Activated T-helper 9 cell treated with anti-CD3 and anti-CD28 coated beads, Interleukin-2, amount 50 U/mL, for 16 hours (primary cell): ENCODE measurements around the gene ZFP91.
A peak's percentile ranks its signal among the peaks of the same experiment; 100 is the strongest.
"Not testable (repeated sequence)": the region's sequence is repeated elsewhere in the genome, so short reads cannot be mapped to it uniquely, and the experiment has no call there.

Source experiments
- DNase-seq: peaks from one replicate; pipeline ENCODE4 v3.0.0-alpha.2; 2020; ENCODE audit warnings: low read depth

ZFP91 gene, protein sequence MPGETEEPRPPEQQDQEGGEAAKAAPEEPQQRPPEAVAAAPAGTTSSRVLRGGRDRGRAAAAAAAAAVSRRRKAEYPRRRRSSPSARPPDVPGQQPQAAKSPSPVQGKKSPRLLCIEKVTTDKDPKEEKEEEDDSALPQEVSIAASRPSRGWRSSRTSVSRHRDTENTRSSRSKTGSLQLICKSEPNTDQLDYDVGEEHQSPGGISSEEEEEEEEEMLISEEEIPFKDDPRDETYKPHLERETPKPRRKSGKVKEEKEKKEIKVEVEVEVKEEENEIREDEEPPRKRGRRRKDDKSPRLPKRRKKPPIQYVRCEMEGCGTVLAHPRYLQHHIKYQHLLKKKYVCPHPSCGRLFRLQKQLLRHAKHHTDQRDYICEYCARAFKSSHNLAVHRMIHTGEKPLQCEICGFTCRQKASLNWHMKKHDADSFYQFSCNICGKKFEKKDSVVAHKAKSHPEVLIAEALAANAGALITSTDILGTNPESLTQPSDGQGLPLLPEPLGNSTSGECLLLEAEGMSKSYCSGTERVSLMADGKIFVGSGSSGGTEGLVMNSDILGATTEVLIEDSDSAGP

DNA sequence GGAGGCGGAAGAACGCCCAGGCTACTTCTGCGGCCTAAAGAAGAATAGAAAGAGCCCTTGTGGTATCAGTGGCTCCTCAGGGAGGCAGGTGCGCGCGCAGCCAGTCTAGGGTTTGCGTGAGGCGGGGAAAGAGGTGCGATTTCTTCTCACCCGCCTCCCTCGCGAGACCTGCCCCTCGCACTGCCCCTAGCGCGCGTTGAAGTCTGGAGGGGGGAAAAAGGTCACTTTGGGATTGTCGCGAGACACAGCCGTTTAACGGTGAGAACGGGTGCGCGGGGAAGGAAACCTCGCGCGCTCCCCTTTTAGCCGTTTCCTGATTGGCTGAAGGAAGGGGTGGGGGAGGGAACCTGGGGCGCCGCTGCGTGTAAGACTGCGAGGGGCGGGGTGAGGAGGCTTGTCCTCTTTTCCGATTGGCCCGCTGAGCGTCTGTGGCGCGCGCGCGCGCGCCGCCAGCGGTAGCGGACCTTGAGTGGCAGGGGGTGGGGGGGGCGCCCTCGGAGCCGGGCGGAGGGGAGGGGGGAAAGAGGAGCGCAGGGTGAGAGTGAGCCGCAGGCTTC, at the start of gene ZFP91:
ZFP91 (plus strand) TSS at position 429 of the 557 bp plus-strand sequence. CDS start 219 bp downstream, outside the sequence.
- DNase-seq = peak; percentile 95

DNA sequence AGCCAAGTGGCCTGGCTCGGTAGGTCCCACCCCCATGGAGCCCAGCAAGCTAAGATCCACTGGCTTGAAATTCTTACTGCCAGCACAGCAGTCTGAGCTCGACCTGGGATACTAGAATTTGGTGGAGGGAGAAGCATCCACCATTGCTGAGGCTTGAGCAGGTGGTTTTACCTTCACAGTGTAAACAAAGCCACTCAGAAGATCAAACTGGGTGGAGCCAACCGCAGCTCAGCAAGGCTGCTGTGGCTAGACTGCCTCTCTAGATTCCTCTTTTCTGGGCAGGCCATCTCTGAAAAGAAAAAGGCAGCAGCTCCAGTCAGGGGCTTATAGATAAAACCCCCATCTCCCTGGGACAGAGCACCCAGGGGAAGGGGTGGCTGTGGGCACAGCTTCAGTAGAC, 48.6 kb upstream of the ZFP91 start:
- DNase-seq = no peak

DNA sequence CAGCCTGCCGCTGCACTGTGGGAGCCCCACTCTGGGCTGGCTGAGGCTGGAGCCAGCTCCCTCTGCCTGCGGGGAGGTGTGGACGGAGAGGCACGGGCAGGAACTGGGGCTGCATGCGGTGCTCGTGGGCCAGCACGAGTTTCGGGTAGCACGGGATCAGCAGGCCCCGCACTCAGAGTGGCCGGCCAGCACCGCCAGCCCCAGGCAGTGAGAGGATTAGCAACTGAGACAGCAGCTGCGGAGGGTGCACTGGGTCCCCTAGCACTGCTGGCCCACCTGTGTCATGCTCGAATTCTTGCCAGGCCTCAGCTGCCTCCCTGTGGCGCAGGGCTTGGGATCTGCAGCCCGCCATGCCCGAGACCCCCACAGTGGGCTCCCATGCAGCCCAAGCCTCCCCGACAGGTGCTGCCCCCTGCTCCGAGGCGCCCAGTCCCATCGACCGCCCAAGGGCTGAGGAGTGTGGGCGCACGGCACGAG, 47.0 kb upstream of the ZFP91 start:
- DNase-seq = no peak

DNA sequence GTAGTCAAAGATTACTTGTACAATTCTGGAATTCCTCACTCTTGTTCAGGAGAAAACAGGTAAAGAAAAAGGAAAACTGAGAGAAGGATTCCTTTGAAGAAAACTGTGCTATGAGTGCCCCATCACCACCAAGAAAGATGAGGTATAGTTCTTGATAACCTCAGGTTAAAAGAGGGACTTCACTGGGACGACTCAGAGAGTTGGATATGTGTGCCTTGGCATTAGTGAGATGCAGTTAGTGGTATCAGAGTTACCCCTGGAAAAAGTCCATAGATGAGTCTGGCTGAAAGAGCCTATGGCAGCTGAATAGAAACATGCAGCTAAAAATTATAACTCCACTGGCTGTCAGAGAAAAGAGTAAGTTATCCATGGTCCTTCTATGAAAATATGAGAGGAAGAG, 32.0 kb upstream of the ZFP91 start:
- DNase-seq = no peak

DNA sequence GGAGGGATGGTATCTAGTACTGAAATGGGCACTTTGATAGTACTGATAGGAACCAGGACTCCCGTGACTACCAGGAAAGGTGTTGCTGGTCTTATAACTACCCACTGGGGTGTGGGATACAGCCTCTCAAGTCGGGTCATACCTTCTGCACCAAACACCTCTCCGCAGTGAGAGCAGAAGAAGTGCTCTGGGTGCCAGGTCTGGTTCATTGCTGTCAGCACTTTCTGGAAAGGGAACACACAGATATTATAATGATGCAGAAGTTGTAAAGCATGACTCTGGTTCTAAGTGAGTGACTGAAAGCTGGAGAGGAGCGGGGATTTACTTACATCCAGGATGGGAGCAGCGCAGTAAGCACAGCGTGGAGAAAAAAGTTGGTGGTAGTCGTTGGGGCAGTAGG, 29.2 kb upstream of the ZFP91 start:
- DNase-seq = no peak

DNA sequence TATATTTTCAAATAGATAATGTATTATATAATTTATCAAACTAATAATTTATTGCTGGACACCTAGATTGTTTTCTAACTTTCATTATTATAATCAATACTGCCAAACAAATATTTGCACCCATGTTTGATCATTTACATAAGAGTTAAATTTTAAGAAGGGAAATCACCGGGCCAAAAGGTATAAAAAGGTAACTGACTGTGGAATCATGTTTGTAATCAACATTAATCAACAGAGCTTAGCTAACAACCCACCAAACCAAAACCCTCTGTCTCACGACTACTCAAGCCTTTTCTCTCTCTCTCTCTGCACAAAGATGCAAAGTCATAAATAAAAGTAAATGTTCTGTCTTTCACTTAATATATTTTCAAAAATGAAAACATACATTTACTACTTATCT, 18.0 kb upstream of the ZFP91 start:
- no peak for DNase-seq

DNA sequence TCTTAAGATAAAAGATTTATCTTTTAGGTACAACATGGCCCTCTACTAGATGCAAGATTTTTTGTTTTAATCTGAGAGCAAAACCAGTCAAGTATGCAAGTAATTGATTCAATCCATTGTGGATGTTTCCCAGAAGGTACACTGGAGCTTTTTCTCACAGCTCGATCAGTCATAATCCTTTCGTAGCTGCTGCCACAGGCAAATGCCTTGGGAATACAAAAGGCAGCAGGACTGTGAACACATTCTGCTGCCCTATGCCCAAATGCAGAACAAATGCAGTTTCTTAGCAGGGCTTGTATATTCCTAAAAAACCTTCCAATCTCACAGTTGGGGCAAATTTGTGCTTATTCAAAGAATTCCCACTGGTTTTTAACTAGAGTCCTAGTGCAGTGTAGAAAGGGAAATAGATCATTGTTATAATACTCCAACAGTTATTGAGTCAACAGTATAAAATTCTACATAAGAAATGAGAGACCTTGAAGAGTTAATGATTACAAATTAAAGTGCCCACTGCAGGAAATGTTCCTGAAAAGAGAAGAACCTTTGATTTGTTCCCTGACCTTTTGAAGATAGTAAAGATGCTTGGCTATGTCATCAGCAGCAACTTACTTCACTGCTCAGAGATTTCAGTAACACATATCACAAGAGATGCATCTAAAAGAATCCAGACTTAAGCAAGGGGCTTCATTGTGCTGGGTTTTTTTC, 17.3 kb upstream of the ZFP91 start:
- DNase-seq = no peak

DNA sequence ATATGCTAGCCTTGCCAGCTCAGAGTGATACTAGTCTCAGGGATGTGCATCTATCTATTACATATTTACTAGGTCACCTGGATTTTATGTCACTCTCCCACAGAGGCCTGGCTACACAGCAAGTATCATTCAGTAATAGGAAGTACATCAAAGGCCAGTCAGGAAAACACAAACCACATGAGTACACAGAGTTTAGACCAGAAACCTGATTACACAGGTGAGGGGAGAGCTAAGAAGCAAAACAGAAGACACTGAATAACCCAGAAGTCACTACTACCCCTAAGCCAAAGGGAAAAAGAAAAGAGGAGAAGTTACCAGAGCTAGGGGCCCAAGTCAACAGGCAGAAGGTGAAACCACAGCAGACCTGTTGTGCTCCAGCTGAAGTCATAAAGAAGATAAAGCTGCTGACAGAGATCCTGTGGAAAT, 16.5 kb upstream of the ZFP91 start:
- DNase-seq = no peak

DNA sequence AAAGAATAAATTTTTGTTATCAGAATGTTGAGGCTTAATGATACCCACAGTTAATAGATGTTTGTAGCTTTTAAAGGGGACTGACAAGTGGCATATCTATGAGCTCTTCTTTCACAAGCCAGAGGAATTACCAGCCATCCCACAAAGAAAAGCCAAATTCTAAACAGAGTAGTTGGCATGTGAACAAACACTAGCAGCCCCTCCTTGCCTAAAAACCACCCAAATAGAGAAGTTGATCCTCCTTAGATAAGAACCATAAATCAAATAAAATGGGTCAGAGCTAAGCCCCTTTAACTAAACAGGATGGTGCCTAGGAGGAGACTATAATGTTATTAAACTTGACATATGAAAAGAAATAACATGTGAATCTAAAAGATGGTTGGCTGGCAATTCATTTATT, 14.6 kb upstream of the ZFP91 start:
- no peak for DNase-seq

DNA sequence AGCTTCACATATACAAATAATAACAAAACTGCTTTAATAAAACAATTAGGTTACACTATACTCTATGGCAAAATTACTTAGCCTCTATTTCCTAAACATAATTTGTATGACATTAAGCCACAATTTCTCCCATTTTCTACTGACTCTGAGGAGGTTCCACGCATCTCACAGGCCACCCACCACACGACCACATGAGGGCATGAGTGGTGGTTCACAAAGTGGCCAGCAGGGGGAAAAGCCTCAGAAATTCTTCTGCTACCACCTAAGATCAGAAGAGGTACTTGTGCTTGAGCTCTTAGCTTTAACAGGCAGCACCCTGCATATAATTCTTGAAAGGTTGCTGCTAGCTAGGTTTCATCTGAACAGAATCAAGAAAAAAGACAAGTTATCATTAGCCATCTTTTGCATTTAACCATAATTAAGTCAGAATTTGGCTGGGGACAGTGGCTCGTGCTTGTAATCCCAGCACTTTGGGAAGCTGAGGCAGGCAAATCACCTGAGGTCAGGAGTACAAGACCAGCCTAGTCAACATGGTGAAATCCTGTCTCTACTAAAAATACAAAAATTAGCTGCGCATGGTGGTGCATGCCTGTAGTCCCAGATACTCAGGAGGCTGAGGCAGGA, 10.9 kb upstream of the ZFP91 start:
- DNase-seq = peak; percentile 68

DNA sequence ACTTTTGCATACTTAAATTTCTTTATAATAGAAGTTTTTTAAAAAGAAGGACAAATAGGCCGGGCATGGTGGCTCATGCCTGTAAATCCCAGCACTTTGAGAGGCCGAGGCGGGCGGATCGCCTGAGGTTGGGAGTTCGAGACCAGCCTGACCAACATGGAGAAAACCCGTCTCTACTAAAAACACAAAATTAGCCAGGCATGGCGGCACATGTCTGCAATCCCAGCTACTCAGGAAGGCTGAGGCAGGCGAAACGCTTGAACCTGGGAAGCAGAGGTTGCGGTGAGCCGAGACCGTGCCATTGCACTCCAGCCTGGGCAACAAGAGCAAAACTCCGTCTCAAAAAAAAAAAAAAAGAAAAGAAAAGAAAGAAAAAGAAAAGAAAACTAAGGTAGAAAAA, 6.0 kb upstream of the ZFP91 start:
- not testable (repeated sequence) for DNase-seq

DNA sequence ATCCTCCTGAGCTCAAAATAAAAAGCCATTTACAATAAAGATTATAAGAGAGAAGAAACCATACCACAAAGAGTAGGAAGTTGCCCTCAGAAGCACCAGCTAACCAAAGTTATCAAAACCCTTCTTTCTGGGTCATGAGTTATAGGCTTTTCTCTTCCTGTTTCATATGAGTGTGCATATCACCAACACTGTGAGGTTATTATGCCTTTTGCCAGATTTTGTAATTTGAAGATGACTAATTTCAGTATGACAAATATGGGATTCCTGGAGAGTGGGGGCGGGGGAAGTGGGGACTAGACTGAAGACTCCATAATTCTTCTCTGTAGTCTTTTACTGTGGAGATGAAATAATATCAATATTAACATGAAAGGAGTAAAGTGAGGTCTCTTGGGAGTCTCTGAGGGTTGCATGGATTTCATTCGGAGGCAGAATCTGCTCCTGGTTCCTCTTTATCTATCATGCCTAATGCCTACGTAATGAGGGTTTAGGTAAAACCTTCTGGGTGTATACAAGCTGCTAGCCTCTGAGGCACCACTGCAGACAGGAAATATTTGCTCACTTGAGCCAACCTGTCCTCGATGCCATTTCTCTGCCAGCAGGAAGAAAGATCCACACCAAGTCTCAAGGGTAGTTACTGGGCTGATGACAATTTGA, 5.3 kb upstream of the ZFP91 start:
- peak; percentile 64 for DNase-seq

DNA sequence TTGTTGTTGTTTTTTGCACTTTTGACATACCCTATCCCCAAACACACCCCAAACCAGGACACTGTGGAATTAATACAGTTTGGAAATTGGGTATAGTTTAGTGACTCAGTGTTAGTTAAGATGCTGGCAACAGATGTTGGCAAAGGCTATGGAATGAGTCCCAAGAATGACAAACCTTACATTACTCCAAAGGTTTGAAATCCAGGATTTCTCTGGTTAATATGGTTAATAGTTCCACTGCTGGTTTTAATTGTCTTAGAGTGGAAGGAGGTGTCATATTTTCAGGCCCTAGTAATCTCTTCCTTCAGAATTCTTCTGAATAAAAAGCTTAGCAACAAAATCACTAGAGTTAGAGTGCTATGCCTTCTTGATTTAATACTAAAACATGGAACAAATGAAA, 4.0 kb upstream of the ZFP91 start:
- no peak for DNase-seq

DNA sequence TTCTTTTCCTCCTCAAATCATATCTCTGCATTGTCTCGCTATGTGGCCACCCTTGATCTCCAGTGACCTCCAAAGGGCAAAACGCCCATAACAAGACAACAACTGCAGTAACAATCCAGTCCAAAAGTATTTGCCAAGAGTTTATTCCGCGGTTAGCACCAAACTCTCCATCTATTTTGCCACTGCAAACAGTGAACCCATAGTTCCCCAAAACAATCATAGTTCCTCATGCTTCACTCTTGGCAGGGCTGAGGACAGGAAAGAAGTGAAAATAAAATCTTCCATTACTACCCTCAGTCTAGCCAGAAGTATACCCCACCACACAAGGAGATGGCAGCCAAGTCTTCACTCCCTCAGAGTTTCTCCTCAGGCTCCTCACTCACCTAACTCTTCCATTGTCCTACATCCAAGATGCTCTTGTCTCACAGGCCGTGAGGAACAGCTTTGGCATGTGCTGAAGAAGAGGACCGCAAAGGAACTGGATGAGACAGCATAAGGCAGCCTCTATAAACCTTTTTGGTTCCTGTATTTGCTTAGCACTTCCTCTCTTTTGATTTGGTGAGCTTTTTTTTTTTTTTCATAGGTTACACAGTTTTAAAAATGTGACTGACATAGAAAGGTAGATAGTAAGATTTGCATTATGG, 3.4 kb upstream of the ZFP91 start, which contains the start of gene LPXN:
LPXN (minus strand) TSS at position 480 of the 644 bp plus-strand sequence; CDS start at position 396, 84 bp downstream.
- DNase-seq = no peak

DNA sequence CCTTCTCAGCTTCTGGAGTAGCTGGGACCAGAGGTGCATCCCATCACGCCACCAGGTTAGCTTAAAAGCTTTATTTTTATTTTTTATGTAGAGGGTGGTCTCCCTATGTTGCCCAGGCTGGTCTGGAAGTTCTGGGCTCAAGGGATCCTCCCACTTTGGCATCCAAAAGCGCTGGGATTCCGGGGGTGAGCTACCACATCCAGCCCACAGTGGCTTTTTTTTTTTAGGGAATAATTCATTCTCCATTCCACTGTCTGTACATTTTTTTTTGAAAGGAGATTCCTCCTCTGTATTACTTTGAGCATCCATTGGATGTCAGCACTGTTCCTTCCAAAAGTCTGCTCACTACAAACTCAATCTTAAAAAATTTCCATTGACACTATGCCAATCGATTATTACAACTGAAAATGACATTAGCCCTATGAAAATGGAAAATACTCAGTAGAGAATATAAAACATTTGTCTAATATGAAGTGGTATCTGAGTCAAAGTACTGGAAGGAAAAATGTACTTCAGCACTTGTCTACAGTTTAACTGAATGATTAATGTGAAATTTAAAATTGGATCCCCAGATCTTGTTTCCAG, 1.9 kb upstream of the ZFP91 start:
- DNase-seq = no peak

DNA sequence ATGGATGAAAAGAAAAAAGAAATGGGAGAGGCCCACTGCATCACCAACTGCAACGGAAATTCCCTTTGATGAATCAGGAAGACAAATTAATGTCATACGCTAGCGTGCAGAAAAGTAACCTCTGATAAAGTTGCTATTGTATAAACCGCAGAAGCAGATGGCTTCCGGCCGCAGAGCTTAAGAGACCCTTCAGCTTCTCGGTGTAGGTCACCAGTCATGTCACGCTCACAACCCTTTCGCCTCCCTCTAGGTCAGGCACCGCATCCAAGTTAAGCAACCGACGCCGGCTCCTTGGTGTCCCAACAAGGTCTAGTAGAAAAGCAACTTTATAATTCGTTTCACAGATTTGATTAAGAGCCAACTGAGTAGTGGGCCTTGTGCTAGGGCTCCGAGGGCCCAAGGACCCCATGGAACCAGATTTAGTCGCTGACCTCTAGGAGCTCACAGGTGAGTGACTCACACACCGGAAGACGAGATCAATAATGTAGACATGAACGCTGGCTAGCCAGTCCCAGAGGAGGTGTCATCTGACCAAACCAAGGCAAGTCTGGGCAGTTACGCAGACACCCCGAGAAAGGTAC, 1.2 kb upstream of the ZFP91 start:
- DNase-seq = peak; percentile 72

DNA sequence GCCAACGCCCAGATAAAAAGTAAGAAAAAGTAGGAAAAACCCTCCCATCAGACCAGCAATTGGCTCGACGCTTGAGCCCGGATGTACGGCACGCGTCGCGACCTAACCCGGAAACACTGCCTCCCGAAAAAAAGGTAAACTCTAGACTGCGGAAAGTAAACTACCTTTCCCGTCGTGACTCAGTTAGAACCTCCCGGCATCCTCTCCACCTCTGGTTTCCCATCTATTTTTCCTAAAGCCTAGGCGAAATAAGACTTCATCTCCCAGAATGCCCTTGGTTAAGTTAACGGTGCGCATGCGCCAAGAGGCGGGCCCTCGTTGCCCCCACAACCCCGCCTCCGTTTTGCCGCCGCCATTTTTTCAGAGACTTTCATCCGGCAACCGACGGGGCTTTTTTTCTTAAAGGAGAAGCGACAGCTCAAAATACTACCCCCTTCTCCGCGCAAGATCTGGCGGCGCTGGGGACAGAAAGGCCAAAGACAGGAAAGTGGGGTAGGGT, 678 bp upstream of the ZFP91 start:
- peak; percentile 88 for DNase-seq

DNA sequence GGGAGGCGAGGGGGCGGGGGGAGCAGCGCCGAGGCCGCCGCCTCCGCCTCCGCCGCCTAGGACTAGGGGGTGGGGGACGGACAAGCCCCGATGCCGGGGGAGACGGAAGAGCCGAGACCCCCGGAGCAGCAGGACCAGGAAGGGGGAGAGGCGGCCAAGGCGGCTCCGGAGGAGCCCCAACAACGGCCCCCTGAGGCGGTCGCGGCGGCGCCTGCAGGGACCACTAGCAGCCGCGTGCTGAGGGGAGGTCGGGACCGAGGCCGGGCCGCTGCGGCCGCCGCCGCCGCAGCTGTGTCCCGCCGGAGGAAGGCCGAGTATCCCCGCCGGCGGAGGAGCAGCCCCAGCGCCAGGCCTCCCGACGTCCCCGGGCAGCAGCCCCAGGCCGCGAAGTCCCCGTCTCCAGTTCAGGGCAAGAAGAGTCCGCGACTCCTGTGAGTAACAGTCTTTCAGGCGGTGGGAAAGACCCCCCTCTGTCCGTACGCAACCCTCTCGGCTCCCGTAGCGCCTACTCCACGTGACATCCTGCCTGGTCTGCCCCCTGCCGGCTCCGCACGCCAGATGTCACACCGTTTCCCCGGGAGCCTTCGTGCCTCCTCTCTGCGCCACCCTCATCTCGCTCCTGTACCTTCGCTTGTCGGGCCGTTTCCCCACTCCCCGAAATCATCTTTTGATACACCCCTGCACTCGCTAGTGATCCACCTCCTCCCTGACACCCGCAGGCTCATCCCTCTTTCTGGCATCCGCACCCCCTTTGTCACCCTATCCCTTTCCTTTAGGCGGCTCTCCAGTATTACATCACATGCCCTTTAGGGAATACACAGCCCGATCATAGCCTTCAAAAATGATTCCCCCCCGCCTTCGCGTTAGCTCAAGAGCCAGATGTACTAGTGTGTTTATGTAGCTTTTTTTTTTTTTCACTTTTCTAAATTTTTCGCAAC, 598 bp downstream of the ZFP91 start:
- DNase-seq = peak; percentile 92

DNA sequence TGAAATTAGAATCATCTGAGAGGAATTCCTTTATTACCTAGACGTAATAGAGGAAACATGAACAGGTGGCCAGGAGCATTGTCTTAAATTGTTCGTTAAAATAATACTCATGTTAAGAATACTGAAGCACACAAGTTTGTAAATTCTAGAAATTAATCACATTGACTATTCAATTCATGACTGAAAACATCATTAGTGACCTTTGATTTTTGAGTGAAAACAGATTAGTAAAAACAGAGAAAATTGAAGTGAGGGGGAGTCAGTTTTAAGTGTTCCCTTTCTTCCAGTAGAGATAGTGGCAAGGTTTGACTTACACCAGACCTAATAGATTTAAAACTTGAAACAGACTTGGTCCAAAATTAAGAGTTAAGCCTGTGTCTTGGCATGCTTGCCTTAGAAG, 1.4 kb downstream of the ZFP91 start:
- no peak for DNase-seq
